ENCODE results near the gene MYH15.

Gene MYH15

GRCh38 chr3:108334701-108335100, 175.7 kb downstream of the MYH15 start:
- H3K27ac ChIP-seq, result no peak overlapping the region
- TF ChIP-seq CTCF (conservative IDR thresholded peaks at IDR 0.05), result no peak

- no peak for TF ChIP-seq CTCF (conservative IDR thresholded peaks at IDR 0.05)
- no peak overlapping the region for H3K27ac ChIP-seq
Measured at GRCh38 chr3:108333961-108334360, 176.4 kb downstream of the MYH15 start.

- TF ChIP-seq CTCF (conservative IDR thresholded peaks at IDR 0.05), result no peak
Measured at GRCh38 chr3:108331792-108332191, 178.6 kb downstream of the MYH15 start.

More at GRCh38 chr3:108331792-108332191, 178.6 kb downstream of the MYH15 start:
- no peak overlapping the region for H3K27ac ChIP-seq
